PC-9 (cell line): Measurements from ENCODE around the gene RRBP1.

Source experiments
- CTCF ChIP-seq: fragments of 200-600 bp; sonication (generic); conservative IDR thresholded peaks from 2 replicates; pipeline ENCODE4 v1.6.1; 2017; ENCODE audit warnings: mixed run types, antibody characterized with exemption, mild to moderate bottlenecking, moderate library complexity
- EZH2 ChIP-seq: fragments of 200-600 bp; sonication (generic); IDR thresholded peaks from 2 replicates; pipeline ENCODE4 v1.8.0; 2017; ENCODE audit warnings: antibody characterized with exemption, low read depth

GRCh38 chr20:17627101-17627955 is 54.7 kb downstream of the RRBP1 start:
- TF ChIP-seq CTCF (no peak), EZH2 (no peak)
